Measurements from ENCODE around the gene AVEN. TPM values are rescaled to one million over a fixed set of nuclear protein-coding genes. Genes with fewer than 3 reads are reported as not detected.

Gene AVEN
- total RNA-seq, 1 donor from 2014 or later, result 8.6 TPM

DNA sequence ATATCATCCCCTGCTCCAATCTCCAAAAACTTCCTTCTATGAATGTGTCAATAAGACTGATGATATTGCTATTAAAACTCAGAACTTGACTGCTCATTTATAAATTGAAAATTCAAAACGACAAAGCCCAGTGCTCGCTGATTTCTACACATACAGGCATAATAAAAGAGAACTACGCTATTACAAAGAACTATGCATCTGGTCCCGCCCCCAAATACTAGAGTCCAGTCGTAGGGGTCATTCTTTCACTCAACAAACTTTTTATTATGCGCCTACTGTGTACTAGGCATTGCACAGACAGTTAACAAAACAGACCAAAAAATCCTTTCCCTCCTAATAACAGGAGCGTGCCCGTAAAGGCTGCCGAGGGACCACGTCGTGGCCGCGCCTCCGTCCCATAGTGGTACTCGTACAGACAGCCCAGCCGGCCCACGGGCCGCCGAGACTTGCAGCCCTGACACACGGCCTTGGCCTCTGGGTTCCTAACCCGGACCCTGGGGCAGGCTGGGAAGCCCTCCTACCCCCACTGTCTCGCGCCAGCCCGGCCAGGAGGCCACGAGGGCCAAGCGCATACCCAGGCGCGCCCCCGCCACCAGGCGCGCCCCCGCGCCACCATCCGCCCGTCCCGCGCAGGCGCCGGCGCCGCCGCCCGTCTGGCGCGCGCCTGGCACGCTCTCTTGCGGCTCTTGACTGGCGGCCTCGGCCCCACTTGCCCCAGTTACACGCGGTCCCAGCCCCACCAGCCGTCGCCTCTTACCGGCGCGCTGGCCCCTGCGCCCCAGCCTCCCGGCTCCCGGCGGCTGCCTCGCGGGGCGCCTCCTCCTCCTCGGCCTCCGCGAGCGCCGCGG is 757 bp downstream of the AVEN start:
- Mint-ChIP-seq H3K4me1 (peaks cover 15% of the 10 kb centered on the region), H3K27me3 (ENCODE audit: low read depth) (no peaks in the 10 kb centered on the region)

DNA sequence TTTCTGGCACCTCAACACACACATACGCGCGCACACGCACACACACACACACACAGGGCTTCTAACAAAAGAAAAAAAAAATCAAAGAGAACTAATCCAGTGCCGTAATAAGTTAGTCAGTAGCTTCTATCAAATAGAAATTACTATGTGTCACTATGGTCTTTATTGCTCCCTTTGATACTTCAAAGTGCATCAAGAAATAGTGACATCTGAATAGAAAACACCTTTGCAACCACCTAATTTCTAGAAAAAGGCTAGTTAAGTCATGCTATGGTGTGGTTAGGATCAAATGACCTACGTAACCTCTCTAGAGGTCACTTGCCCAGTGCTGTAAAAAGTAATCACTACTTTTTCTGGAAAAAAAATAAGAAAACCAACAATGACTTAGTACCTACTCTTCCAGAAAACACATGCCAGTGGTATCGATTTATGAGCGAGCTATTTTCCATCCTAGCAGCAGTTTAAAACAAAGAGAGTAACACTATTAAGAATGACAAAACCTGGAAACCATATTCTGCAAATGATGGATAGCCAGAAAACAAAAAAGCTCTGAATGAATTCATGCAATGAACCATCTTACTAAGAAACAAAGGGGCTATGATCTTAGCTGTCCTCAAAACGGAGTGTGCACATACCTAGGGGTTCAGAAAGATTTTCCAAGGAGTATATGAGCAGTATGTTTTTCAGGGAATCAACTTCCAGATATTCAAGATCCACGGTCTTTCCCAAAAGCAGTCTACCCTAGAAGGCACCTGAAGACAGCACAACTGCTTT is 6.8 kb downstream of the AVEN start:
- H3K4me1 Mint-ChIP-seq, result no peaks in the 10 kb centered on the region
- no peak overlapping the region for H3K27ac Mint-ChIP-seq
- H3K36me3 Mint-ChIP-seq, result peaks cover 8% of the 10 kb centered on the region
- H3K27me3 Mint-ChIP-seq (ENCODE audit: low read depth), result no peaks in the 10 kb centered on the region
- no peak overlapping the region for H3K4me3 Mint-ChIP-seq
- no peak for DNase-seq (ENCODE audit: low spot score in 2 of 2, unreplicated experiment in 2 of 2)
- TF ChIP-seq, protein P1, sequence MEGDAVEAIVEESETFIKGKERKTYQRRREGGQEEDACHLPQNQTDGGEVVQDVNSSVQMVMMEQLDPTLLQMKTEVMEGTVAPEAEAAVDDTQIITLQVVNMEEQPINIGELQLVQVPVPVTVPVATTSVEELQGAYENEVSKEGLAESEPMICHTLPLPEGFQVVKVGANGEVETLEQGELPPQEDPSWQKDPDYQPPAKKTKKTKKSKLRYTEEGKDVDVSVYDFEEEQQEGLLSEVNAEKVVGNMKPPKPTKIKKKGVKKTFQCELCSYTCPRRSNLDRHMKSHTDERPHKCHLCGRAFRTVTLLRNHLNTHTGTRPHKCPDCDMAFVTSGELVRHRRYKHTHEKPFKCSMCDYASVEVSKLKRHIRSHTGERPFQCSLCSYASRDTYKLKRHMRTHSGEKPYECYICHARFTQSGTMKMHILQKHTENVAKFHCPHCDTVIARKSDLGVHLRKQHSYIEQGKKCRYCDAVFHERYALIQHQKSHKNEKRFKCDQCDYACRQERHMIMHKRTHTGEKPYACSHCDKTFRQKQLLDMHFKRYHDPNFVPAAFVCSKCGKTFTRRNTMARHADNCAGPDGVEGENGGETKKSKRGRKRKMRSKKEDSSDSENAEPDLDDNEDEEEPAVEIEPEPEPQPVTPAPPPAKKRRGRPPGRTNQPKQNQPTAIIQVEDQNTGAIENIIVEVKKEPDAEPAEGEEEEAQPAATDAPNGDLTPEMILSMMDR (IDR thresholded peaks at IDR 0.05; ENCODE audit: unreplicated experiment), result no peak
- H3K9me3 Mint-ChIP-seq, result peaks cover 16% of the 10 kb centered on the region

More for the DNA sequence above, 757 bp downstream of the AVEN start:
- peak overlapping the region; percentile 95 for H3K27ac Mint-ChIP-seq
- TF ChIP-seq, protein P1 (IDR thresholded peaks at IDR 0.05; ENCODE audit: unreplicated experiment), result no peak
- no peaks in the 10 kb centered on the region for H3K36me3 Mint-ChIP-seq
- peak; percentile 40 to 71 for DNase-seq (ENCODE audit: low spot score in 2 of 2, unreplicated experiment in 2 of 2)
- no peaks in the 10 kb centered on the region for H3K9me3 Mint-ChIP-seq
- H3K4me3 Mint-ChIP-seq, result peak overlapping the region; percentile 86

DNA sequence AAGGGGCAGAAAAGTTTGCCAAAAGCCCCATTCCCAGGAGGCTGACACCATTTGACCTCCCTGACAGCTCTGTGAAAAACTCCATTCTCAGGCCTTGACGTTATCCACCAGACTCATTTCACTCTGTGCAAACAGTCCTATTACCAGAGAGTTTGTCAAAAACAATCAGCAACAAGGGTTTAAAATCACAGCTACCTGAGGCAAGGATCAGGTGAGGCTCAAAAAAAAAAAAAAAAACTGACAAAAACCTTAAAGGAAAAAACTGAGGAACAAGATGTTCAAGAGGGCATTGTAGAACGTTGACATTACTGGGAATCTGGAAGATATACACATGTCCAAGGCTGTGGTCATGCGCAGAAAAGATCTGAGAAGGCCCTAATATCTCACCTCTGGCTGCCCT is 11.4 kb downstream of the AVEN start:
- Mint-ChIP-seq H3K27ac (no peak overlapping the region), H3K4me3 (no peak overlapping the region), H3K9me3 (peaks cover 16% of the 10 kb centered on the region), H3K36me3 (peaks cover 8% of the 10 kb centered on the region), H3K27me3 (ENCODE audit: low read depth) (no peaks in the 10 kb centered on the region), H3K4me1 (peaks cover 2% of the 10 kb centered on the region)
- DNase-seq (ENCODE audit: low spot score in 2 of 2, unreplicated experiment in 2 of 2), result no peak
- TF ChIP-seq, protein P1 (IDR thresholded peaks at IDR 0.05; ENCODE audit: unreplicated experiment), result no peak

DNA sequence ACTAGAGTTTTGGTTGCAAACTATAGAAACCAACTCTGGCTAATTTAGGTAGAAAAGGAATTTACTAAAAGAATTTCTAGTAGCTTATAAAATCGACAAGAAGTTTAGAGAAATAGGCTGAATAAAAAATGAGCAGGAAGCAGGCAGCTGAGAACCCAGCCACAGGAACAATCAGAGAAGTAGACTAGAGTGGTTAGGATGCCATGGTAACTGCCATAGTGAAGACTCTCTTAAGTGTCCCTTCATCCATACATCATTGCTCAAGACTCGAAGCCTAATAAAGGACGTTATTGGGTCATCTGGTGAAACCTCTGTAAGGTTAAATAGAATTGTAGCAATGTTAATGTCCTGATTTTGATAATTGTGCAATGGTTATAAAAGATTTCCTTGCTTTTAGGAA is 13.8 kb downstream of the AVEN start:
- Mint-ChIP-seq H3K27ac (no peak overlapping the region), H3K4me3 (no peak overlapping the region), H3K9me3 (peaks cover 16% of the 10 kb centered on the region), H3K36me3 (peaks cover 8% of the 10 kb centered on the region), H3K4me1 (peaks cover 2% of the 10 kb centered on the region), H3K27me3 (ENCODE audit: low read depth) (no peaks in the 10 kb centered on the region)
- no peak for DNase-seq (ENCODE audit: low spot score in 2 of 2, unreplicated experiment in 2 of 2)
- TF ChIP-seq, protein P1 (IDR thresholded peaks at IDR 0.05; ENCODE audit: unreplicated experiment), result no peak

- no peak overlapping the region for H3K4me3 Mint-ChIP-seq
- peaks cover 2% of the 10 kb centered on the region for H3K4me1 Mint-ChIP-seq
- peaks cover 12% of the 10 kb centered on the region for H3K9me3 Mint-ChIP-seq
- H3K27me3 Mint-ChIP-seq (ENCODE audit: low read depth), result no peaks in the 10 kb centered on the region
- peaks cover 6% of the 10 kb centered on the region for H3K36me3 Mint-ChIP-seq
- no peak for DNase-seq (ENCODE audit: low spot score in 2 of 2, unreplicated experiment in 2 of 2)
- H3K27ac Mint-ChIP-seq, result no peak overlapping the region
- TF ChIP-seq, protein P1 (IDR thresholded peaks at IDR 0.05; ENCODE audit: unreplicated experiment), result no peak
These were observed 15.1 kb downstream of the AVEN start for GRCh38 chr15:34023907-34024306.

Measured in mesothelial cell of epicardium (in vitro differentiated cells).